Adrenal gland (tissue), 5 donors: ENCODE measurements around the gene KCNF1.

Source experiments
- CTCF ChIP-seq, 6 experiments: fragments of 450-650 bp in 4 of 6; fragments of 200-600 bp in 2 of 6; sonication (generic) in 1 of 6; IDR thresholded peaks; 1 replicate in 5 of 6; 2 replicates in 1 of 6; pipeline versions ENCODE4 v1.5.1 to v1.8.0; 2016 to 2021; ENCODE audit warnings: antibody characterized with exemption in 6 of 6, mild to moderate bottlenecking in 2 of 6, moderate library complexity in 1 of 6
- POLR2A ChIP-seq, 2 donors: fragments of 450-650 bp; IDR thresholded peaks; one replicate each; pipeline ENCODE4 v1.6.1; 2017; ENCODE audit warnings: antibody characterized with exemption in 2 of 2, mild to moderate bottlenecking in 2 of 2, moderate library complexity in 1 of 2
- donor health status: DM: no; HTN: no; CAD: no.

- no peak for TF ChIP-seq CTCF (IDR thresholded peaks at IDR 0.05)
- TF ChIP-seq POLR2A (IDR thresholded peaks at IDR 0.05), result no peak
Measured at GRCh38 chr2:10918661-10919409, 7.1 kb downstream of the KCNF1 start.
